RPMI7951 (cell line): Measurements from ENCODE around the gene TET3. TPM values are rescaled to one million over a fixed set of nuclear protein-coding genes. Genes with fewer than 3 reads are reported as not detected.

Experiments
- DNase-seq: peaks from one replicate; pipeline ENCODE4 v3.0.0-alpha.2; 2012; ENCODE audit warnings: low read depth
- total RNA-seq: library from RNA; depleted of rRNA; stranded (reverse); fragments of >200 nt; shearing (Covaris generic); gene quantifications from 2 replicates; pipeline ENCODE4 v1.2.3, GENCODE V29; 2014

The TET3 gene
- total RNA-seq, 1 experiment from 2014 or later = 3.4 TPM

- no peak for DNase-seq
Measured at GRCh38 chr2:74004212-74005182, 19.8 kb downstream of the TET3 start.

GRCh38 chr2:74005786-74006185, 21.1 kb downstream of the TET3 start:
- no peak for DNase-seq

GRCh38 chr2:74006459-74006858, 21.7 kb downstream of the TET3 start:
- DNase-seq = peak; percentile 33

GRCh38 chr2:74007121-74007520, 22.4 kb downstream of the TET3 start:
- DNase-seq = no peak

GRCh38 chr2:74007711-74008110, 23.0 kb downstream of the TET3 start:
- DNase-seq = no peak

GRCh38 chr2:74008761-74009395, 24.2 kb downstream of the TET3 start:
- DNase-seq = no peak

GRCh38 chr2:74009577-74009976, 24.9 kb downstream of the TET3 start:
- DNase-seq = no peak

- DNase-seq = no peak
Measured at GRCh38 chr2:74010087-74010541, 25.4 kb downstream of the TET3 start.

GRCh38 chr2:74011246-74011645, 26.5 kb downstream of the TET3 start:
- DNase-seq = no peak

- no peak for DNase-seq
Measured at GRCh38 chr2:74014813-74015212, 30.1 kb downstream of the TET3 start.

- no peak for DNase-seq
Measured at GRCh38 chr2:74017223-74017622, 32.5 kb downstream of the TET3 start.

GRCh38 chr2:74019516-74019915, 34.8 kb downstream of the TET3 start:
- no peak for DNase-seq

GRCh38 chr2:74020702-74021406, 36.1 kb downstream of the TET3 start:
- no peak for DNase-seq

GRCh38 chr2:74021407-74021755, 36.7 kb downstream of the TET3 start:
- no peak for DNase-seq

GRCh38 chr2:74024216-74024615, 39.5 kb downstream of the TET3 start:
- DNase-seq = no peak

GRCh38 chr2:74025971-74026612, 41.4 kb downstream of the TET3 start:
- no peak for DNase-seq

- no peak for DNase-seq
Measured at GRCh38 chr2:74026687-74027241, 42.1 kb downstream of the TET3 start.

- no peak for DNase-seq
Measured at GRCh38 chr2:74027496-74027895, 42.8 kb downstream of the TET3 start.

GRCh38 chr2:74028290-74028689, 43.6 kb downstream of the TET3 start:
- DNase-seq = no peak

- no peak for DNase-seq
Measured at GRCh38 chr2:74028741-74029140, 44.0 kb downstream of the TET3 start.

- no peak for DNase-seq
Measured at GRCh38 chr2:74029714-74030397, 45.1 kb downstream of the TET3 start.
